ENCODE results near the gene RSPH3. TPM values are rescaled to one million over a fixed set of nuclear protein-coding genes. Genes with fewer than 3 reads are reported as not detected.

The RSPH3 gene
- total RNA-seq, 1 experiment from 2014 or later = 24.7 TPM

DNA sequence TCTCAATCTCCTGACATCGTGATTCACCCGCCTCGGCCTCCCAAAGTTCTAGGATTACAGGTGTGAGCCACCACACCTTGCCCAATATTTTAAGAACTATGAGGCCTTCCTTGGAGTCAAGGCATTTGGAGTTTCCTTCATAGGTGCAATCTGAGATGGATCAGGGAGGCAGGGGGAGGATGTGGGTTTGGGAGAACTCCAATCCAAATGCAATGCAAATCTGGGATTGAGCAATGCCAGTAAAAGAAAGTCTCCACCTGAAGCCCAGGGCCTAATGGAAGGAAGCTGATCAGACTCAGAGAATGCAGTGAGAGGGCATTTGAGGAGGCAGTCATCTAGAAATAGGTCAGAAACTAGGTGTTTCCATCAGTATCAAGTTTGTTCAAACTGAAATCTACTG is 21.2 kb downstream of the RSPH3 start:
- intact Hi-C loops (cut with micrococcal nuclease) = loop anchor here (10.0 kb wide), 1 partner anchor 754 kb away; no protein-coding TSS in a partner anchor
- ATAC-seq (no peak), DNase-seq (ENCODE audit: low read depth, low spot score) (no peak)
- RAD21 ChIA-PET (ENCODE audit: low non-redundant PET in 1 of 2, low total read pairs in 2 of 2, uncharacterized antibody in 2 of 2, unreplicated experiment in 2 of 2) = no interaction called here
- H3K27me3 ChIP-seq (ENCODE audit: insufficient read depth, low read length) = no peaks in the 10 kb centered on the region
- H3K4me3 ChIP-seq (replicated peaks in 1 of 2; ENCODE audit: low read depth in 1 of 2, low read length in 2 of 2) = no peak overlapping the region
- no peak overlapping the region for H3K27ac ChIP-seq (ENCODE audit: low read depth, low read length)
- POLR2A ChIA-PET = no interaction called here
- no peak overlapping the region for H3K9ac ChIP-seq (ENCODE audit: low read length)
- H2AFZ ChIP-seq (ENCODE audit: low read depth, low read length, poor library complexity, severe bottlenecking) = no peak overlapping the region
- peaks cover 17 to 24% of the 10 kb centered on the region in 2 experiments for H3K36me3 ChIP-seq (ENCODE audit: control insufficient read depth in 1 of 2, insufficient read depth in 2 of 2, low read length in 2 of 2)
- H3K9me2 ChIP-seq (ENCODE audit: insufficient read depth) = no peaks in the 10 kb centered on the region
- no peaks in the 10 kb centered on the region for H4K20me1 ChIP-seq (ENCODE audit: insufficient read depth)
- H3K9me3 ChIP-seq (ENCODE audit: control insufficient read depth in 1 of 2, insufficient read depth in 1 of 2, low read depth in 1 of 2, low read length in 2 of 2) = no peaks in the 10 kb centered on the region
- TF ChIP-seq SRF (IDR thresholded peaks at IDR 0.05; ENCODE audit: low read depth) = no peak
- TF ChIP-seq ELF1 (IDR thresholded peaks at IDR 0.05; ENCODE audit: borderline replicate concordance, low read depth) = no peak
- no peak for TF ChIP-seq CTCF (IDR thresholded peaks at IDR 0.05 in 2 of 3, conservative IDR thresholded peaks at IDR 0.05 in 1 of 3; ENCODE audit: borderline replicate concordance in 1 of 3, insufficient read depth in 1 of 3, low read depth in 2 of 3, low read length in 2 of 3)
- no peak for TF ChIP-seq SIN3A (IDR thresholded peaks at IDR 0.05; ENCODE audit: low read depth)
- TF ChIP-seq MAX (IDR thresholded peaks at IDR 0.05) = no peak
- 0 out of 2 replicates have a peak, but pooled peaks have one; percentile 28 for TF ChIP-seq CEBPB (IDR thresholded peaks at IDR 0.05; ENCODE audit: low read depth)
- TF ChIP-seq RAD21 (IDR thresholded peaks at IDR 0.05; ENCODE audit: low read depth) = no peak
- H3K79me2 ChIP-seq (ENCODE audit: insufficient read depth, low read length) = peaks cover 6% of the 10 kb centered on the region
- no peaks in the 10 kb centered on the region for H3K4me1 ChIP-seq (ENCODE audit: control insufficient read depth in 1 of 2, insufficient read depth in 2 of 2, low read length in 2 of 2)
- no peak overlapping the region for H3K4me2 ChIP-seq (ENCODE audit: low read length)
- BruUV-seq (replicated peaks) = no TSS peak
- CTCF ChIA-PET = no interaction called here

DNA sequence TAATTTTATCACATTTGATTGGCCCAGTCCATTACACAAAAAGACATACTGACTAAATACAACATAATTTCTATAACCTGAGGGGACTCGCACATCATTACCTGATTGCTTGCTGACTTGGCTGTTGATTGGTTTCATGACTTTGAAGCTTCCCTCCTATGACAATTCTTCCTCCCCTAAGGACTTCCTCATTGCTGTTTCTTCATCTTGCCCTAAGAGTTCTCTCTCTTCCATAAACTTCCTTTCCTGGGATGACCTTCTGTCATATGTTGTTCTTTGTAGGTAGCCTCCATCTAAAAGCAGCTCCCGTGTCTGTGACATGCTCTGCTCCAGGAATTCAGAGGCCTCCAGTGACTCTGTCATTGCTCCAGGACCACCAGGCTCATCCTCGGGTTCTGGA is 22.6 kb downstream of the RSPH3 start:
- BruUV-seq (replicated peaks) = TSS peak; percentile 20
- Histone ChIP-seq H4K20me1 (ENCODE audit: insufficient read depth) (no peaks in the 10 kb centered on the region), H3K4me3 (replicated peaks in 1 of 2; ENCODE audit: low read depth in 1 of 2, low read length in 2 of 2) (no peak overlapping the region), H3K79me2 (ENCODE audit: insufficient read depth, low read length) (peaks cover 17% of the 10 kb centered on the region), H3K27ac (ENCODE audit: low read depth, low read length) (no peak overlapping the region), H3K9me2 (ENCODE audit: insufficient read depth) (no peaks in the 10 kb centered on the region), H3K9me3 (ENCODE audit: control insufficient read depth in 1 of 2, insufficient read depth in 1 of 2, low read depth in 1 of 2, low read length in 2 of 2) (no peaks in the 10 kb centered on the region), H3K4me1 (ENCODE audit: control insufficient read depth in 1 of 2, insufficient read depth in 2 of 2, low read length in 2 of 2) (peaks cover 0 to 7% of the 10 kb centered on the region in 2 experiments; a peak in 2 of 4 replicates), H3K4me2 (ENCODE audit: low read length) (no peak overlapping the region), H2AFZ (ENCODE audit: low read depth, low read length, poor library complexity, severe bottlenecking) (no peak overlapping the region), H3K9ac (ENCODE audit: low read length) (no peak overlapping the region), H3K27me3 (ENCODE audit: insufficient read depth, low read length) (no peaks in the 10 kb centered on the region), H3K36me3 (ENCODE audit: control insufficient read depth in 1 of 2, insufficient read depth in 2 of 2, low read length in 2 of 2) (peaks cover 17 to 28% of the 10 kb centered on the region in 2 experiments)
- no peak for ATAC-seq
- RAD21 ChIA-PET (ENCODE audit: low non-redundant PET in 1 of 2, low total read pairs in 2 of 2, uncharacterized antibody in 2 of 2, unreplicated experiment in 2 of 2) = no interaction called here
- intact Hi-C loops (cut with micrococcal nuclease) = loop anchor here (10.0 kb wide), 1 partner anchor 753 kb away; no protein-coding TSS in a partner anchor
- no peak for DNase-seq (ENCODE audit: low read depth, low spot score)
- POLR2A ChIA-PET = no interaction called here
- CTCF ChIA-PET = no interaction called here
- no peak for TF ChIP-seq SP1 (IDR thresholded peaks at IDR 0.05; ENCODE audit: low read depth)
- TF ChIP-seq EGR1 (IDR thresholded peaks at IDR 0.05; ENCODE audit: low read depth) = no peak
- TF ChIP-seq ZFX (IDR thresholded peaks at IDR 0.05) = no peak
- TF ChIP-seq, protein P1, sequence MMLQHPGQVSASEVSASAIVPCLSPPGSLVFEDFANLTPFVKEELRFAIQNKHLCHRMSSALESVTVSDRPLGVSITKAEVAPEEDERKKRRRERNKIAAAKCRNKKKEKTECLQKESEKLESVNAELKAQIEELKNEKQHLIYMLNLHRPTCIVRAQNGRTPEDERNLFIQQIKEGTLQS (IDR thresholded peaks at IDR 0.05) = no peak
- TF ChIP-seq POLR2AphosphoS5 (IDR thresholded peaks at IDR 0.05; ENCODE audit: low read depth, low read length) = no peak
- TF ChIP-seq JUND (IDR thresholded peaks at IDR 0.05) = no peak
- no peak for TF ChIP-seq EZH2phosphoT487 (IDR thresholded peaks at IDR 0.05; ENCODE audit: borderline replicate concordance)
- TF ChIP-seq, protein P2, sequence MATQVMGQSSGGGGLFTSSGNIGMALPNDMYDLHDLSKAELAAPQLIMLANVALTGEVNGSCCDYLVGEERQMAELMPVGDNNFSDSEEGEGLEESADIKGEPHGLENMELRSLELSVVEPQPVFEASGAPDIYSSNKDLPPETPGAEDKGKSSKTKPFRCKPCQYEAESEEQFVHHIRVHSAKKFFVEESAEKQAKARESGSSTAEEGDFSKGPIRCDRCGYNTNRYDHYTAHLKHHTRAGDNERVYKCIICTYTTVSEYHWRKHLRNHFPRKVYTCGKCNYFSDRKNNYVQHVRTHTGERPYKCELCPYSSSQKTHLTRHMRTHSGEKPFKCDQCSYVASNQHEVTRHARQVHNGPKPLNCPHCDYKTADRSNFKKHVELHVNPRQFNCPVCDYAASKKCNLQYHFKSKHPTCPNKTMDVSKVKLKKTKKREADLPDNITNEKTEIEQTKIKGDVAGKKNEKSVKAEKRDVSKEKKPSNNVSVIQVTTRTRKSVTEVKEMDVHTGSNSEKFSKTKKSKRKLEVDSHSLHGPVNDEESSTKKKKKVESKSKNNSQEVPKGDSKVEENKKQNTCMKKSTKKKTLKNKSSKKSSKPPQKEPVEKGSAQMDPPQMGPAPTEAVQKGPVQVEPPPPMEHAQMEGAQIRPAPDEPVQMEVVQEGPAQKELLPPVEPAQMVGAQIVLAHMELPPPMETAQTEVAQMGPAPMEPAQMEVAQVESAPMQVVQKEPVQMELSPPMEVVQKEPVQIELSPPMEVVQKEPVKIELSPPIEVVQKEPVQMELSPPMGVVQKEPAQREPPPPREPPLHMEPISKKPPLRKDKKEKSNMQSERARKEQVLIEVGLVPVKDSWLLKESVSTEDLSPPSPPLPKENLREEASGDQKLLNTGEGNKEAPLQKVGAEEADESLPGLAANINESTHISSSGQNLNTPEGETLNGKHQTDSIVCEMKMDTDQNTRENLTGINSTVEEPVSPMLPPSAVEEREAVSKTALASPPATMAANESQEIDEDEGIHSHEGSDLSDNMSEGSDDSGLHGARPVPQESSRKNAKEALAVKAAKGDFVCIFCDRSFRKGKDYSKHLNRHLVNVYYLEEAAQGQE (IDR thresholded peaks at IDR 0.05; ENCODE audit: low read depth) = no peak
- no peak for TF ChIP-seq FOSL1 (IDR thresholded peaks at IDR 0.05; ENCODE audit: low read depth)
- TF ChIP-seq SRF (IDR thresholded peaks at IDR 0.05; ENCODE audit: low read depth) = no peak

Measured in HCT116 (cell line).